Stimulated activated CD4-positive, alpha-beta T cell treated with anti-CD3 and anti-CD28 coated beads, Interleukin-4, amount 100 ng/mL, for 1 hour (primary cell): ENCODE results near the gene PTGS1.
"Not testable (repeated sequence)": the region's sequence is repeated elsewhere in the genome, so short reads cannot be mapped to it uniquely, and the experiment has no call there.

Source experiments
- DNase-seq: peaks from one replicate; pipeline ENCODE4 v3.0.0-alpha.2; 2020

The PTGS1 gene

DNA sequence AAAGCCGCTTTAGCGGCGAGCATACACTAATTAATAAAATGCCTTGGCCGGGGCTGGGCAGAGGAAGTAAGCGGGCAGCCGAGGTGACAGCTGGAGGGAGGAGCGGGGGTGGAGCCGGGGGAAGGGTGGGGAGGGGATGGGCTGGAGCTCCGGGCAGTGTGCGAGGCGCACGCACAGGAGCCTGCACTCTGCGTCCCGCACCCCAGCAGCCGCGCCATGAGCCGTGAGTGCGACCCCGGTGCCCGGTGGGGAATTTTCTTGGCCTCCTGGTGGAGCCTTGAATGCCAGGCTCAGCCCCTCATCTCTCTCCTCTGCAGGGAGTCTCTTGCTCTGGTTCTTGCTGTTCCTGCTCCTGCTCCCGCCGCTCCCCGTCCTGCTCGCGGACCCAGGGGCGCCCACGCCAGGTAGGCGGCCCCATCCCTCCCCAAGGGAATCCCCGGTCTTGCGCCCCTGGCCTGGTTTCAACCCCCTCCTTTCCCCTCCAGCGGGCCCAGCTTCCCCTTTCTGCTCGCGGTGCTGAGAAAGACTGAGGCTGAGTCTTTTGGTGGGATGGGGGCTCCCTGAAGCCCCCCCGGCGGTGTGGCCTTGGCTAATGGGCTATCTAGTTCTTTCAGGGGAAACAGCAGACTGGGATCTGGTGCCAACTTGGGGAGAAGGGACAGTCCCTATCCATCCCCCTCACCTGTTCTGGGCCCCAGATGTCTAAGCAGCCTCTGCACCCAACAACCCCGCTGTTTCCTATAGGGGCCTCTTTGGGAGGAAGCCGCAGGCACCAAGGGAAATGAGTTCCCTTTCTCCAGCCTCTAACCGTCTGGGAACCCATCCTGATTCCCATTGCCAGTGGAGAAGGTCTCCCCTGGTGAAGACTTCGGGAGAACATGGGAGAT lies at the start of gene PTGS1:
Gene PTGS1 (plus strand): TSS at position 156 of the 887 bp plus-strand sequence. CDS start 61 bp downstream, at position 217.
- no peak for DNase-seq

DNA sequence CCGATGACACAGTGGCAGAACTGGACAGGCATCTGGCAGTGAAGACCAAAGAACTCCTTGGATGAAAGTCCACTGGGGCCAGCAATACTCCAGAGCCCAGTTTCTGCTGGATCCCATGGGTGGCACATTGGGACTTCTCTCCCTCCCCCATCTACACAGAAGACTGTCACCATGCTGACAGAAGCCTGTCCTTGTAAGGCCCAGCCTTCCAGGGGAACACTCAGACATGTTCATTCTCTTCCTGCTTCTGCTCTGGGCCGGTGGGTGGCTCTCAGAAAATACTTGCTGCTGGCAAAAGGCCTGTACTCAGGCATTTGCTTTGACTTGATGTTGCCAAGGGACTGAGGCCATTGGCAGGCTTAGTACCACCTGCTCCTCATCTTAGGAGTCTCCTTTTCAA lies 48.3 kb upstream of the PTGS1 start:
- DNase-seq, result no peak

DNA sequence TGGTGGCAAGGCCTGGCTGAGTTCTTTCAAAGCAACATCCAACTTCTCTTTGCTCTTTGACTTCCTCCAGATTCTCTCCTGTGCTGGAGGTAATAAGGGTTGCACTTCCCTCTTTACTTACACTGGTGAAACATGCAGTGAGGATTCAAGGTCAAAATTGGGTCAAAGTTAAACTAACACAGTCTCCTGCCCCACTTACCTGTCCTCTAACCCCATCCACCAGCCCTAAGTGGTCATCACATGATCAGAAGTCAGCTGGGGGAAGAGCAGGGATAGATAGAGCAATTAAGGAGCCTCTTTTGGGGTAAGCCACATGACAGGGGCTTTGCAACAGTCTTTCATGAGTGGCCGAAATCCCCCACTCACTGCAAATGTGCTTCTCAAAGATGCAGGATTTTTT lies 46.2 kb upstream of the PTGS1 start:
- not testable (repeated sequence) for DNase-seq

DNA sequence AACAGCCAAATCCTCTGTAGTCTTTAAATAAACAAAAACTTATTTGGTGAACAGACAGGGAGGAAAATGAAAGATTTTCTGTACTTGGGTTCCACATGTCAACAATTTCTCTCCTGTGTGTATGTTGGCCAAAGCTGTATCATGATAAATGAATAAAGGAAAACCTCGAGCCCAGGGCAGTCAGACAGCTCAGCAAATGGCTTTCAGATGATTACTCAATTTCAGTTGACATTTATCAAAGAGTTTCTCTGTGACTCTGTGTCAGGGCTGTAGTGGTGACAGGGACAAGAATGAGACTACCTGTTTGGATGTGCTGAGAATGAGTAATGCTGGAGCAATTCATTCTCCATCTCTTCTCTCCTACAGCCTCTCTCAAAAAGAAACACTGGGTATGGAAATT lies 45.7 kb upstream of the PTGS1 start:
- DNase-seq, result no peak

DNA sequence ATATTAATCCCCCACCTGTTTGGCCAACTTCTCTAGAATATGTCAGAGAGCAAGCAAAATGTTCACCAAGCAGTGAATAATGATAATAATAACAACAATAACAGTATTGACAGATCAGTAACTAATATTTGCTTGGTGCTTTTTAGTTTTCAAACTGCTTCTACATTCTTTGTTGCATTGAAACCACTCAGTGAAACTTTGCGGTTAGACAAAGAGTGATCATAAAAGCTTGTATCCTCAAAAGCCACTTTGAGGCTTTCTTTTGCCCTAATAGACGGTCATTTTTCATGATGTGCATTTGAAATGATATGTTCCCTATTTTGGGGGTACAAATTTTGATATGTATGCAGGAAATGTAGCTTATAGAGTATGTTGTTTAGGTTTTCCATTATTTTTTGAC lies 43.6 kb upstream of the PTGS1 start:
- DNase-seq, result no peak

DNA sequence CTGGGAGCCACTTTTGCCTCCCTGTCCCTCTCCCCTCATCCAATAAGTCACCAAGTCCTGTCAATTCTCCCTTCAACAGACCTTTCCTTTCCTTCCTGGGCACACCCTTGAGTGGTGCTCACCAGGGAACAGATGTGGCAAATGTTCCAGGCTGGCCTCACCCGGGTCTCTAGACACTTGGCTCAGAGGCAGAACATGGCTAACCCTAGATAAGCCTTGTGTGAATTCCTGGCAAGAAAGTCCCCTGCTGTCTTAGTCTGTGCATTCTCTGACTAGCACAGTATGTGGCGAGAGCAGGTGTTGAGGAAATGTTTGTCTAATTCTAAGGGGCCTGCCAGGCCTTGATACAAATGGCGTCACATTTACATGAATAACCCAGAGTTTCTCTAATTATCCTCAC lies 41.2 kb upstream of the PTGS1 start:
- DNase-seq, result no peak

DNA sequence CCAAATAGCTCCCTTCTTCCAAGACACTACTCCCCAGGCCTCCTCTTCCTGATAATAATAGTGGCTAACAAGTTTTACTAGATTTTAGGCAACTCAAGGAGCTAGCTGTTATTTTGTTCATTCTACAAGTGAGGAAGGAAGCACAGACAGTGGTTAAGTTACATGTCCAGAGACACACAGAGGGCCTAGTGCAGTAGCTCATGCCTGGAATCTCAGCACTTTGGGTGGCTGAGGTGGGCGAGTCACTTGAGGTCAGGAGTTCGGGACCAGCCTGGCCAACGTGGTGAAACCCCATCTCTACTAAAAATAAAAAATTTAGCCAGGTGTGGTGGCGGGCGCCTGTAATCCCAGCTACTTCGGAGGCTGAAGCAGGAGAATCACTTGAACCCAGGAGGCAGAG lies 40.4 kb upstream of the PTGS1 start:
- not testable (repeated sequence) for DNase-seq

DNA sequence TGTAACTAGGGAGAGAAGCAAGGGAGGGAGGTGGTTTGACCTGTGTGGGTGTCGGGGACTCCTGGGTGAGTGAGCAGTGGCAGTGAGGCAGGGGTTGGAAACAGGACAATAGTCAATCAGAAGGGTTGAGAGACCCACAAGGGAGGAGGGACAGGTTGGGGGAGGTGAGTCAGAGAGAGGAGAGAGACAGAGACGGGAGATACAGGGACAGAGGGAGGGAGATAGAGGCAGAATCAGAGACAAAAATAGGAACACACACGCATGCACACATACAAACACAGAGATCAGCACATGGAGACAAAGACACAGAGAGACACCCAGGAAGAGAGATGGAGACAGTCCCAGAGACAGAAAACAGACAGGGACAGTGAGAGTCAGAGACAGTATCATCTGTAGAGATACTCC lies 39.3 kb upstream of the PTGS1 start:
- DNase-seq, result no peak

DNA sequence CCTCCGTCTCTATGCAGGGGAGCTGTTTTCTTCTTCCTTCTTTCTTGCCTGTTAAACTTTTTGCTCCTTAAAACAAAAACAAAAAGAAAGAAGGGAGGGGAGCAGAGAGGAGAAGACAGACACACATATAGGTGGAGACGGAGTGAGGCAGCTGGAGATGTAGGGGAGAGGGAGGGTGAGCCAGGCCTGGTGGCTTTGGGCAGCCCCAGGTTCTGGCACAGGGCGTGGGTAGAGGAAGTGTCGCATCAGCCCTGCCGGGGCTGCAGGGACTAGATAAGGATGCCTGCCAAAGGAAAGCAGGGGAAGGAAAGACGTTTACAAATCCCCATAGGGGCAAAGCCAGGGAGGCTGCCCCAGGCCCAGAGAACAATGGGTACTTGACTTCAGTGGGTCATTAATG lies 38.7 kb upstream of the PTGS1 start:
- no peak for DNase-seq

DNA sequence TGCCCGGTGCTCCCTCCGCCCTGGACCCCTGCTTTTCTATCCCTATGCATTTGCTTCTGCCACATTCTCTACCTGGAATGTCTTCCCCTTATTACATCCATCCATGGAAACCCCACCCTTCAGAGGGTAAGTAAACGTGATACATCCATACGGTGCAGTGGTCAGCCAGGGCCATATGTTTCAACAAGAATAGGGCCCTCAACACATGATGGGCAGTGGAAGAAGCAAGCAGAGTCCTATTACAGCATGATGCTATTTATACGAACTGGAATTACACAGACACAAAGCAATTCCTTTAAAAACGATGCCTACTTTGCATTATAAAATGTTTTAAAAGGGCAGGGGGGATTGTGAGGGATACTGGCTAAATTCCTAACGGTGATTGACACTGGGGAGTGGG lies 38.2 kb upstream of the PTGS1 start:
- no peak for DNase-seq

DNA sequence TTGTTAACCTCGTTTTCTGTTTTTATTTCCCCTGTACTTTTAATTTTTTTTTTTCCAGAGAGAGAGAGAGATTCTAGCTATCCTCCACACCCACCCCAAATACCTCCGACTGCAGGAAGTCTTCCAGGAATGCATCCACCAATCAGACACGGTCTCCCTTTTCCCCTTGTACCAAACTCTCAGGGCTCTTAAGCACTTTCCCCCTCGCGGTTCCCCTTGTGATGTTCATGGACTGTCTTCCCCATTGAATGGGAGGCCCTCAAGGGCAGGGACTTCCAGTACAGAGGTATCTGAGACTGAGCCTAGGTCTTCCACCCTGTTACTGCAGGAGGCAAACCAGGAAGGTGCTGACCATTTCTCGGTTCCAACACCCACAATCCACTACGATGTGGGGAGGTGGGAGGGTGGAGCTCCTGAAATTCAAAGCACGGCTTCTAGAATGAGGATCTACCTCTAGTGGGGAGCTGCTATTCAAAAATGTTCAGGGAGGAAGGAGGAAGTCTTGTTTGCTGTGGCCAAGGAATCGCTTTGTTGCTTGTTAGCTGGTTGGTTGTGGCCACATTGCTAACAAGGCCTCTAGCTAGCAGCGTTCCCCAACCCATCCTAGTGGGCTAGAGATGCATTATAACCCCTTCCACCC lies 37.5 kb upstream of the PTGS1 start:
- DNase-seq, result no peak

DNA sequence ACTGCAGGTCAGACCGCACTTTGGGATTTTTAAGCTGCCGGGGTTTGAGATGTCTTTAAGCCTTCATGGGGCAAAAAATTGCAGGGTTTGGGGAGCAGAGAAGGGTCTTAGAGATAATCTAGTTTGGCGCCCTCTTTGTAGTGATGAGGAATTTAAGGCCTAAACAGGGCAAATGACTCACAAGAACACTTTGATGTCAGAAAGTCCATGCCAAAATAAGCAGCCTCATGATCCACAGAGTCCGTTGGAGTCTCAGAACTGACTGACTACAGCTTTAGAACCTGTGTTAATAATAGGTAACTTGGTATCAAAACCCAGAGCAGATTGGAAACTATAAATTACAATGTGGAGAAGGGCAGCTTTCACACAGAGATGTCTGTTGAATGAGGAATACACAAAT lies 35.9 kb upstream of the PTGS1 start:
- DNase-seq, result no peak

DNA sequence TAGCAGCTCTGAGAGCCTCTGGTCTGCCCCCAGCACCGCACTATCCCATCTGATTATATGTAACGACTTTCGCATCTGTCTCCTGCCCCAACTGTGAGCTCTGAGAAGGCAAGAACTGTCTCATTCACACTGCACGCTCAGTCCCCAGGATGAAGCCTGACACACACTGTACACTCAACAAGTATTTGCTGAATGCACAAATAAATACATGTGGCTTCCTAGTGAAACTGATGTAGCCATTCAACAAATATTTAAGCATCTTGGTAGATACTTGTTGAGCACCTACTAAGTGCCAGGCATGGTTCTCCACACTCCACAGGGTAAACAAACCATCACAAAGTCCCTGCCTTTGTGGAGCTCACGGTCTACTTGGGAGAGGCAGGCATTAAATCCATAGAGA lies 34.6 kb upstream of the PTGS1 start:
- DNase-seq, result no peak

DNA sequence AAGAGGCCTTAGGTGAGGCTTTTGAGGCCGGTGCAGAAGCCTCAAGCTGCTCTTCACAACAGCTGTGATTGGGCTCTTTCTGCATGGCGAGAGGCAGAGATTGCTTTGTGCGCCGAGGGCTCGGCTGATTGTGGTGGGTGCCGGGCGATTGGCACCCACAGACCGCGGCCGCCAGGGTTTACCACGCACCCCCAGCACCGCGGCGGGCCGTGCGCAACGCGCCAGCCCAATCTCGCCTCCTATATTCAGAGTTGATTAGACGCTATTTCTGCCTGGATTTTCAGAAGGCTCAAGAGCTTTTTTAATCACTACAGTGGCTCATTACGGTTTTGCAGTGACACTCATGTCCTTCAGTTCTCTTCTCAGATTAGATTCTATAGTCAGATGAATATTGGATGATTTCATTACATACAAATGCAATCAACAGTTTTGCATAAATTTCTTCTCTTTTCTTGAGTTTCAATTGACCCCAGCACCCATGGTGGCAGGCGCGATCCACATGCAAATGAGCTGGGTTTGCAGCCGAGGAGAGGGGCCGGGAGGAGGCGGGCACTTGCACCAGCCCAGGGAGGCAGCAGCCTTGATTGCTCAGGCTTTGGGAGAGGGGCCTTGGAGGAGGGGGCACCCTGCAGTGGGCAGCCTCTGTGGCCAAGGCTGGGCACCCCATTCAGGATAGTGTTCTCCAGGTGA lies 33.8 kb upstream of the PTGS1 start:
- no peak for DNase-seq

DNA sequence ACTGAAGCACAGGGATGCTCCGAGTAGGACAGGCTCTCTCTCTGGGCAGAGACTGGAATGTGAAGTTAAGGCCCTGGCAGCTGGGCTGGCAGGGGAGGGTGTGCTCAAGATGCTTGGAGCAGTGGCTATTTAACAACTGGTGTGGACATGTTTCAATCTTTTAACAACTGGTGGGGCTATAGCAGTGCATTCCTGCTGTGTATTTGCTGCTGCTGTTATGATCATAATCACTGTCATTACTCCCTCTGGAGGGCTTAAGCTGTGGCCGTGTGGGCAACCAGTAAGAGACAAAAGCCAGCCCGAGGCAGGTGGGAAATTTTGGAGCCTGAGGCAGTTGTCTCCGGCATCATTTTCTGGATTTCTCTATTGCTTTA lies 33.3 kb upstream of the PTGS1 start:
- DNase-seq, result no peak

DNA sequence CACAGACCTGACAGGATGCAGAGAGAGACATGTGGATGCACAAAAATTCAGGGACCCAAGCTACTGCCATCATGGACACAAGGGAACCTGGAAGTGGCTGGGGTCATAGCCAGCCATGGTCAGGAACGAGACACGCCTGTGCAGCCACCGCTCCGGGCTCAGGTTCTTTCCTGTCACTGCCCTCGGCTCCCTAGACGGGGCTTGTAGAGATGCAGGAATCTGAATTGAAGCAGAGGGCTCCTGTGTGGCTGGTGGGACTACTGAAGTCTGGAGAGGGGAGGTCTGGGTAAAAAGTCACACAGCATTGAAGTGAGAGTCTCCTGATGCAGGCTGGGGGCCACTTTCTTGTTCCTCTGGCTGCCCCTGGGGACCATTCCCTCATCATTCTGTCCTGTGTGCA lies 32.3 kb upstream of the PTGS1 start:
- no peak for DNase-seq

DNA sequence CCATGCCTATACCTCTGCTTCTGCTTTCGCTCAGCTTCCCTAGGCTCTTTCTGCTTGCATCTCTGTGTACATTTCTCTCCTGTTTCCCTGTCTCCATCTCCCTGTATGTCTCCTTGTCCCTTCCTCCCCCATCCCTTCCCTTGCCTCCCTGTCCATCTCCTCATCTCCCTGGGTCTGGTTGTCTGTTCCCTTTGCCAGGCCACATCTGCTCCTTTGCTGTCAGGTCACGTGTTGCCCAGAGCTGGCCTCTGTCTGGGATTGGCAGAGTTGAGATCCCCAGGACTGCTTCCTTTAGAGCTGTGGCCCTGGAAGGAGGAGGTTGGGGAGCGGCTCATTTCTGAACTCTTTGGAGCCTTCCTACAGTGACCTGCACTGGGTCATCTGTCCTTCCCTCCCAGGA lies 31.8 kb upstream of the PTGS1 start:
- no peak for DNase-seq

DNA sequence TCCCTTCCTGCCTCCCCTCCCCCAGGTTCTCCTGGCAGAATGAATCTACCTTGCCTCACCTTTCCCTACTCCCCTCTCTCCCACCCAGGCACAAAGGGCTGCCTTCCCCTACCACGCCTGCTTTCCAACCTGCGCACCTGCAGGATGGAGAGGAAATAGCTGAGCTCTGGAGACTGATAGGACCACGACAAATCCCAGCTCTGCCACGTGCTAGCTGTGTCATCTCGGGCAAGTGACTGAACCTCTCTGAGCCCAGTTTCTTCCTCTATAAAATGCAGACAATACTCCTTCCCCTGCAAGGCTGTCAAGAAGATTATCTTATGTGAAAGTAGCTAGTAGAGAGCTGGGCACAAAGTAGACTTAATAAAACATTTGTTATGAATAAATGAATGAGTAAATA lies 31.2 kb upstream of the PTGS1 start:
- no peak for DNase-seq

DNA sequence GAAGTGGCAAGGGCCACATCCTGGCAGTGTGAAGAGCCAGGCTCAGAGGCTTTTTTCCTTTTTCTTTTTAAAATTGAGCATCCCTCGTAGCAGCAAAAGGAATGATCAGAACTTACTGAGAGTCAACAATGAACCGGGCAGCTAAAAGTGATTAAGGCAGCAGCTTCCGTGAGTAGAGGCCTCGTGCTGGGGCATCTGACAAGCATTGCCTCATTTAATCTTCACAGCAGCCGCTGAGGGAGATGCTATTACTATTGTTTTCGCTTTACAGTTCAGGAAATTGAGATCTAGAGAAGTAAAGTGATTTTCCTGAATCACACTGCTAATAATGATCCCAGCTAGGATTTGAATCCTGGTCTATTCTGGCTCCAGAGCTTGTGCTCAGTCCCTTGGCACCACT lies 30.7 kb upstream of the PTGS1 start:
- no peak for DNase-seq

DNA sequence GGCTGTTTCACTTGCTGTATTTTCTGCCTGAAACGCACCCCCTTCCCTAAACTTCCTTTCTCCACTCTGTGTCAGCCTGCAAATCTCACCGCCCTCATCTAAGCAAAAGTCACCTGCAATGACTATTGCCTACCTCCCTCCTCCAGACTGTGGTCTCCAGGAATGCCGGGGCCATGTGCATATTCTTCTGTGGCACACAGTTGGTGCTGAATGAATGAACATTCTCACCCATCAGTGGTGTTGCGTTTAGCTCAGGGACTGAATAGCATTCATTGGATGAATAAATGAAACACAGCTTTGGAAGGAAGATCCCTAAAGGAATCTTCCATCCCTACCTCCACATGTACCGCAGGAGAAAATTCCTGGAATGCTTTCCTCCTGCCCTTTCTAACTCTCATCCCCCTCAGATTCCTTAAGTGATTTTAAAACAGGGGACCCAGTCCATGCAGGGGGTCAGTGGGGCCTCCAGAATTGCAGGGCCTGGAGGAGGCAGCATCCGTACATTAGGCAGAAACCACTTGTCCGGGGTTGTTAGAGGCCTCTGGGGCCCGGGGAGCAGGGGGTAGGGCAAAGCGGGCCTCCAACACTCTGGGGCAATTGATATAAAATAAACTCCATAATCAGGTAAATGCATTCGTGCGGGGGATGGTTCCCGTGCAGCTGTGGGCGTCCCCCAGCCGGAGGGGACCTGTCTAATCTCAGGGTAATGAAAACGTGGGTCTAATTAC lies 28.3 kb upstream of the PTGS1 start:
- no peak for DNase-seq

DNA sequence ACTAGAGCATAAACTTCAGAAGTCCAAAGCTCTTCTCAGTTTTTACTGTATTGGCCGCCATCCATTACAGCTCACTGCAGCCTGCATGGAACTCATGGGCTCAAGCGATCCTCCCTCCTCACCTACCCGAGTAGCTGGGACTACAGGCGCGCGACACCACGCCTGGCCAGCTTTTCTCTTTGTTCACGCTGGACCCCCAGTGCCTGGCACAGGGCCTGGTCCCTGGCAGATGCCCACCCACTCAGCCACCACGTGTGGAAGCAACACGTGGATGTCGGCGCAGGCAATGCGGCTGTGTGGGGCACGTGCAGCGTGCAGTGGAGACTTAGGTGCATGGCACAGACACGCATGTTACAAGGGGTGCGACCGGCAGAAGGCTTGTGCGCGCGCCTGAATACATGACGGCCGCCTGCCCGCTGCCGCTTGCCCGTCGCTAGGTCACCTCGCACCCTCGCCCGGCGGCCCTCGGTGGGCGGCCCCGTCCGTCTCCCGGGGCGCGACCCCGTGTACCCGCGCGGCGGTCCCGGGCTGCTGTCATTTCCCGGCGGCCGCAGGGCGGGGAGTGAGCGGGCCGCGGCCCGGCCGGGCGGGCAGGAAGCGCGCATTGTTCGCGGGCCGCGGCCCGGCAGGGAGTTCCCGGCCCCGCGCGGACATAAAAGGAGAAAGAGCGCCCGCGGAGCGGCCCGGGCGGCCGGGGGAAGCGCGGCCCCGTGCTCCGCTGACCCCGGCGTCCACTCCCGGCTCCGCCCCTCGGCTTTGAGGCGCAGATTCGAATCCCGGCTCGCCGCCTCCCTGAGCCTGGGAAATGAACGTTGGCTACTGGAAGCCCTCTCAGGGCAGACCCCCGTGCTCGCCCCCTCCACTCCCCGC lies 24.1 kb upstream of the PTGS1 start:
- peak; percentile 20 for DNase-seq
